ENCODE measurements around the gene NMT1. TPM values are rescaled to one million over a fixed set of nuclear protein-coding genes. Genes with fewer than 3 reads are reported as not detected.
A peak's percentile ranks its signal among the peaks of the same experiment; 100 is the strongest.

NMT1 gene
- total and polyA plus RNA-seq, 2 of the 13 experiments (the other 11 are each of a cell fraction or from before 2014, with no cell fraction given): 75.7 to 142 TPM

DNA sequence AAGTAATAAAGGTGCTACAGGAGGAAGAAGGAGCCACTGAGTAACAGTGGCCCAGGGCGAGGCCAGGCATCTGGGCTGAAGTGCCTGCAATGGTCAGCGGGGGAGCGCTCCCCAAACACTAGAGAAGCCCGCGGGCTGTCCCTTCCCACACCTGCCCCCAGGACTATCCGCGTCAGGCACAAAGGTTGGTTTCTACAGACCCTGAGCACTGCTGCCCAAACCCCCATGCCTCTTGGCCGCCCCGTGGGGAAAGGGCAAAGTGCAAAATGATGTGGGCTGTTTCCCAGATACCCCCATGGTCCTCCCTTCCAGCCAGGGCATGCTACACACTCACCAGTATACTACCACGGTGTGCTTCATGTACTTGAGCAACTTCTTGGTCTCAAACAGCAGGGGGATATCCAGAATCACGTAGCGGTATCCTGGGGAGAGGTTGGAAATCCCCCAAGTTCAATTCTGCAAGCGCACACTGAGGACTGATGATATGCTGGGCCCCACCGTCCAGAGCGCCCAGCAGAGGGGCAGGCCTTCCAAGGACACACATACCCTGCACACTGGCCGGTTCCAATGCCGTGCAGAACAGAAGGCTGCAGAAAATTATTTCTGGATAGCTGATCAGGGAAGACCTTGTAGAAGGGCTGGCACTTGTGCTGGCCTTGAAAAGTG lies 31.2 kb upstream of the NMT1 start (continued):
- TF ChIP-seq, protein P1, sequence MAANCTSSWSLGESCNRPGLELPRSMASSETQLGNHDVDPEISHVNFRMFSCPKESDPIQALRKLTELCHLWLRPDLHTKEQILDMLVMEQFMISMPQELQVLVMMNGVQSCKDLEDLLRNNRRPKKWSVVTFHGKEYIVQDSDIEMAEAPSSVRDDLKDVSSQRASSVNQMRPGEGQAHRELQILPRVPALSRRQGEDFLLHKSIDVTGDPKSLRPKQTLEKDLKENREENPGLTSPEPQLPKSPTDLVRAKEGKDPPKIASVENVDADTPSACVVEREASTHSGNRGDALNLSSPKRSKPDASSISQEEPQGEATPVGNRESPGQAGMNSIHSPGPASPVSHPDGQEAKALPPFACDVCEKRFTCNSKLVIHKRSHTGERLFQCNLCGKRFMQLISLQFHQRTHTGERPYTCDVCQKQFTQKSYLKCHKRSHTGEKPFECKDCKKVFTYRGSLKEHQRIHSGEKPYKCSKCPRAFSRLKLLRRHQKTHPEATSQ (CRISPR knock-in tag; IDR thresholded peaks at IDR 0.05; ENCODE audit: borderline replicate concordance): no peak
- TF ChIP-seq, protein P2, sequence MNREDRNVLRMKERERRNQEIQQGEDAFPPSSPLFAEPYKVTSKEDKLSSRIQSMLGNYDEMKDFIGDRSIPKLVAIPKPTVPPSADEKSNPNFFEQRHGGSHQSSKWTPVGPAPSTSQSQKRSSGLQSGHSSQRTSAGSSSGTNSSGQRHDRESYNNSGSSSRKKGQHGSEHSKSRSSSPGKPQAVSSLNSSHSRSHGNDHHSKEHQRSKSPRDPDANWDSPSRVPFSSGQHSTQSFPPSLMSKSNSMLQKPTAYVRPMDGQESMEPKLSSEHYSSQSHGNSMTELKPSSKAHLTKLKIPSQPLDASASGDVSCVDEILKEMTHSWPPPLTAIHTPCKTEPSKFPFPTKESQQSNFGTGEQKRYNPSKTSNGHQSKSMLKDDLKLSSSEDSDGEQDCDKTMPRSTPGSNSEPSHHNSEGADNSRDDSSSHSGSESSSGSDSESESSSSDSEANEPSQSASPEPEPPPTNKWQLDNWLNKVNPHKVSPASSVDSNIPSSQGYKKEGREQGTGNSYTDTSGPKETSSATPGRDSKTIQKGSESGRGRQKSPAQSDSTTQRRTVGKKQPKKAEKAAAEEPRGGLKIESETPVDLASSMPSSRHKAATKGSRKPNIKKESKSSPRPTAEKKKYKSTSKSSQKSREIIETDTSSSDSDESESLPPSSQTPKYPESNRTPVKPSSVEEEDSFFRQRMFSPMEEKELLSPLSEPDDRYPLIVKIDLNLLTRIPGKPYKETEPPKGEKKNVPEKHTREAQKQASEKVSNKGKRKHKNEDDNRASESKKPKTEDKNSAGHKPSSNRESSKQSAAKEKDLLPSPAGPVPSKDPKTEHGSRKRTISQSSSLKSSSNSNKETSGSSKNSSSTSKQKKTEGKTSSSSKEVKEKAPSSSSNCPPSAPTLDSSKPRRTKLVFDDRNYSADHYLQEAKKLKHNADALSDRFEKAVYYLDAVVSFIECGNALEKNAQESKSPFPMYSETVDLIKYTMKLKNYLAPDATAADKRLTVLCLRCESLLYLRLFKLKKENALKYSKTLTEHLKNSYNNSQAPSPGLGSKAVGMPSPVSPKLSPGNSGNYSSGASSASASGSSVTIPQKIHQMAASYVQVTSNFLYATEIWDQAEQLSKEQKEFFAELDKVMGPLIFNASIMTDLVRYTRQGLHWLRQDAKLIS (CRISPR knock-in tag; IDR thresholded peaks at IDR 0.05): no peak
- TF ChIP-seq MLLT10 (CRISPR knock-in tag; IDR thresholded peaks at IDR 0.05): no peak
- no peak for TF ChIP-seq PAWR (CRISPR knock-in tag; IDR thresholded peaks at IDR 0.05; ENCODE audit: borderline replicate concordance)
- TF ChIP-seq NFIB (CRISPR knock-in tag; IDR thresholded peaks at IDR 0.05; ENCODE audit: borderline replicate concordance): 0 out of 2 replicates have a peak, but pooled peaks have one; percentile 59
- TF ChIP-seq SP2 (CRISPR knock-in tag; IDR thresholded peaks at IDR 0.05): 0 out of 2 replicates have a peak, but pooled peaks have one; percentile 10
- no peak for TF ChIP-seq LCORL (IDR thresholded peaks at IDR 0.05)
- TF ChIP-seq LCORL (CRISPR knock-in tag; IDR thresholded peaks at IDR 0.05): peak; percentile 82
- TF ChIP-seq, protein P3, sequence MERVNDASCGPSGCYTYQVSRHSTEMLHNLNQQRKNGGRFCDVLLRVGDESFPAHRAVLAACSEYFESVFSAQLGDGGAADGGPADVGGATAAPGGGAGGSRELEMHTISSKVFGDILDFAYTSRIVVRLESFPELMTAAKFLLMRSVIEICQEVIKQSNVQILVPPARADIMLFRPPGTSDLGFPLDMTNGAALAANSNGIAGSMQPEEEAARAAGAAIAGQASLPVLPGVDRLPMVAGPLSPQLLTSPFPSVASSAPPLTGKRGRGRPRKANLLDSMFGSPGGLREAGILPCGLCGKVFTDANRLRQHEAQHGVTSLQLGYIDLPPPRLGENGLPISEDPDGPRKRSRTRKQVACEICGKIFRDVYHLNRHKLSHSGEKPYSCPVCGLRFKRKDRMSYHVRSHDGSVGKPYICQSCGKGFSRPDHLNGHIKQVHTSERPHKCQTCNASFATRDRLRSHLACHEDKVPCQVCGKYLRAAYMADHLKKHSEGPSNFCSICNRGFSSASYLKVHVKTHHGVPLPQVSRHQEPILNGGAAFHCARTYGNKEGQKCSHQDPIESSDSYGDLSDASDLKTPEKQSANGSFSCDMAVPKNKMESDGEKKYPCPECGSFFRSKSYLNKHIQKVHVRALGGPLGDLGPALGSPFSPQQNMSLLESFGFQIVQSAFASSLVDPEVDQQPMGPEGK (CRISPR knock-in tag; IDR thresholded peaks at IDR 0.05): peak; percentile 45; the same call in 1 of the 2 replicates
- TF ChIP-seq ZNF792 (CRISPR knock-in tag; IDR thresholded peaks at IDR 0.05): no peak
- TF ChIP-seq NONO (IDR thresholded peaks at IDR 0.05): no peak
- 0 out of 2 replicates have a peak, but pooled peaks have one; percentile 36 for TF ChIP-seq NONO (CRISPR knock-in tag; conservative IDR thresholded peaks at IDR 0.05)
- TF ChIP-seq ZNF430 (CRISPR knock-in tag; IDR thresholded peaks at IDR 0.05): no peak
- peak; percentile 95 for TF ChIP-seq ZBTB38 (CRISPR knock-in tag; IDR thresholded peaks at IDR 0.05)
- peak; percentile 57; the same call in 1 of the 2 replicates for TF ChIP-seq ZBTB7B (CRISPR knock-in tag; IDR thresholded peaks at IDR 0.05)
- peak; percentile 64; the same call in 1 of the 2 replicates for TF ChIP-seq MTA1 (CRISPR knock-in tag; IDR thresholded peaks at IDR 0.05; ENCODE audit: borderline replicate concordance)
- TF ChIP-seq, protein P4, sequence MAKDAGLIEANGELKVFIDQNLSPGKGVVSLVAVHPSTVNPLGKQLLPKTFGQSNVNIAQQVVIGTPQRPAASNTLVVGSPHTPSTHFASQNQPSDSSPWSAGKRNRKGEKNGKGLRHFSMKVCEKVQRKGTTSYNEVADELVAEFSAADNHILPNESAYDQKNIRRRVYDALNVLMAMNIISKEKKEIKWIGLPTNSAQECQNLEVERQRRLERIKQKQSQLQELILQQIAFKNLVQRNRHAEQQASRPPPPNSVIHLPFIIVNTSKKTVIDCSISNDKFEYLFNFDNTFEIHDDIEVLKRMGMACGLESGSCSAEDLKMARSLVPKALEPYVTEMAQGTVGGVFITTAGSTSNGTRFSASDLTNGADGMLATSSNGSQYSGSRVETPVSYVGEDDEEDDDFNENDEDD (CRISPR knock-in tag; IDR thresholded peaks at IDR 0.05; ENCODE audit: borderline replicate concordance): no peak
- TF ChIP-seq, protein P5, sequence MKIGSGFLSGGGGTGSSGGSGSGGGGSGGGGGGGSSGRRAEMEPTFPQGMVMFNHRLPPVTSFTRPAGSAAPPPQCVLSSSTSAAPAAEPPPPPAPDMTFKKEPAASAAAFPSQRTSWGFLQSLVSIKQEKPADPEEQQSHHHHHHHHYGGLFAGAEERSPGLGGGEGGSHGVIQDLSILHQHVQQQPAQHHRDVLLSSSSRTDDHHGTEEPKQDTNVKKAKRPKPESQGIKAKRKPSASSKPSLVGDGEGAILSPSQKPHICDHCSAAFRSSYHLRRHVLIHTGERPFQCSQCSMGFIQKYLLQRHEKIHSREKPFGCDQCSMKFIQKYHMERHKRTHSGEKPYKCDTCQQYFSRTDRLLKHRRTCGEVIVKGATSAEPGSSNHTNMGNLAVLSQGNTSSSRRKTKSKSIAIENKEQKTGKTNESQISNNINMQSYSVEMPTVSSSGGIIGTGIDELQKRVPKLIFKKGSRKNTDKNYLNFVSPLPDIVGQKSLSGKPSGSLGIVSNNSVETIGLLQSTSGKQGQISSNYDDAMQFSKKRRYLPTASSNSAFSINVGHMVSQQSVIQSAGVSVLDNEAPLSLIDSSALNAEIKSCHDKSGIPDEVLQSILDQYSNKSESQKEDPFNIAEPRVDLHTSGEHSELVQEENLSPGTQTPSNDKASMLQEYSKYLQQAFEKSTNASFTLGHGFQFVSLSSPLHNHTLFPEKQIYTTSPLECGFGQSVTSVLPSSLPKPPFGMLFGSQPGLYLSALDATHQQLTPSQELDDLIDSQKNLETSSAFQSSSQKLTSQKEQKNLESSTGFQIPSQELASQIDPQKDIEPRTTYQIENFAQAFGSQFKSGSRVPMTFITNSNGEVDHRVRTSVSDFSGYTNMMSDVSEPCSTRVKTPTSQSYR (CRISPR knock-in tag; IDR thresholded peaks at IDR 0.05; ENCODE audit: borderline replicate concordance): no peak
- peak; percentile 20; the same call in 1 of the 3 replicates for TF ChIP-seq MXI1 (IDR thresholded peaks at IDR 0.05; ENCODE audit: borderline replicate concordance, low read depth, low read length)

All from HepG2 (cell line).